H4 (cell line): ENCODE results near the gene ZNF280B. TPM values are rescaled to one million over a fixed set of nuclear protein-coding genes. Genes with fewer than 3 reads are reported as not detected.

Experiments used
- DNase-seq: peaks from one replicate; pipeline ENCODE4 v3.0.0-alpha.2; 2015; ENCODE audit warnings: low spot score
- total RNA-seq: library from RNA; depleted of rRNA; stranded (reverse); fragments of >200 nt; shearing (Covaris generic); gene quantifications from 2 replicates; pipeline ENCODE4 v1.2.3, GENCODE V29; 2014; rRNA removed

Gene ZNF280B, protein sequence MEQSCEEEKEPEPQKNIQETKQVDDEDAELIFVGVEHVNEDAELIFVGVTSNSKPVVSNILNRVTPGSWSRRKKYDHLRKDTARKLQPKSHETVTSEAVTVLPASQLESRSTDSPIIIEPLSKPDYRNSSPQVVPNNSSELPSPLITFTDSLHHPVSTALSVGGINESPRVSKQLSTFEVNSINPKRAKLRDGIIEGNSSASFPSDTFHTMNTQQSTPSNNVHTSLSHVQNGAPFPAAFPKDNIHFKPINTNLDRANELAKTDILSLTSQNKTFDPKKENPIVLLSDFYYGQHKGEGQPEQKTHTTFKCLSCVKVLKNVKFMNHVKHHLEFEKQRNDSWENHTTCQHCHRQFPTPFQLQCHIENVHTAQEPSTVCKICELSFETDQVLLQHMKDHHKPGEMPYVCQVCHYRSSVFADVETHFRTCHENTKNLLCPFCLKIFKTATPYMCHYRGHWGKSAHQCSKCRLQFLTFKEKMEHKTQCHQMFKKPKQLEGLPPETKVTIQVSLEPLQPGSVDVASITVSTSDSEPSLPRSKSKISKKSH
- total RNA-seq: 0.68 and 2.4 TPM in 2 replicates

DNA sequence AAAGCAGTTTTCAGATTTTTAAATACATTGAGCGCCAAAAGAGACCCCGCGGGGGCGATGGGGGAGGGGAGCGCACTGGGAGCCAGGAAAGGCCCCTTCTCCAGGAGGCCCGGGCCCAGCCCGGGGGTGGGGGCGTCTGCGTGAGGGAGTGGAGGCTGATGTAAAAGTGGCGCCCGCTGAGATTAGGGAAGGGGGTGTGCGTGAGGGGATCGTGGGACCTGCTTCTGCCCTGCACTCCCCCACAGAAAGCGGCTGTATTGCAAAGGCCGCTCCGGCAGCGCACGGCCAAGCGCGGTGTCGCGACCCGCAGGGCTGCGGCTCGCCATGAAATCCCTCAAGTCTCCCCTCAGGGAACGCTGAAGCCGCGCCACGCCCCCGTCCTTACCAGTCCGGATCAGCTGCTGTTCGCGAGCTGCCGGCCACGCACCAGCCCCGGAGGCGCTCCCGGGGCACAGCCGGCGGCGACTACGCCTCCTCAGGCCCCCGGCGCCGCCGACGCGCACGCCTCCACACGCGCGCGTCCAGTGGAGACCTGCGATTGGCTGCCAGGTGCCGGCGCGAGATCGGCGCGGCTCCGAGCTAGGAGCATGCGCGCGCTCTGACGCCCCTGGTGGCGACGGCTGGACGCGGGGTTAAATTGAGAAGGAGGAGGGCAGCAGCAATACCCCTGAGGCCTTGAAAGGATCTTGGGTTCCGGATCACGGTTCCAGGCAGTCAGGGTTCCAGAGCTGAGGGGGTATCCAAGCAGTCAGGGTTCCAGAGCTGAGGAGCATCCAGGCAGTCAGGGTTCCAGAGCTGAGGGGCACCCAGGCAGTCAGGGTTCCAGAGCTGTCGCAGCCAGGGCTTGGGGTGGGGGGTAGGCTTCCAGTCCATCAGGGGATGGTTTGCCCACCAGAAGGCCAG lies at the start of gene ZNF280B:
ZNF280B (minus strand) TSS at position 469 of the 903 bp plus-strand sequence. CDS start 19,344 bp downstream, outside the sequence.
- peak; percentile 72 for DNase-seq

DNA sequence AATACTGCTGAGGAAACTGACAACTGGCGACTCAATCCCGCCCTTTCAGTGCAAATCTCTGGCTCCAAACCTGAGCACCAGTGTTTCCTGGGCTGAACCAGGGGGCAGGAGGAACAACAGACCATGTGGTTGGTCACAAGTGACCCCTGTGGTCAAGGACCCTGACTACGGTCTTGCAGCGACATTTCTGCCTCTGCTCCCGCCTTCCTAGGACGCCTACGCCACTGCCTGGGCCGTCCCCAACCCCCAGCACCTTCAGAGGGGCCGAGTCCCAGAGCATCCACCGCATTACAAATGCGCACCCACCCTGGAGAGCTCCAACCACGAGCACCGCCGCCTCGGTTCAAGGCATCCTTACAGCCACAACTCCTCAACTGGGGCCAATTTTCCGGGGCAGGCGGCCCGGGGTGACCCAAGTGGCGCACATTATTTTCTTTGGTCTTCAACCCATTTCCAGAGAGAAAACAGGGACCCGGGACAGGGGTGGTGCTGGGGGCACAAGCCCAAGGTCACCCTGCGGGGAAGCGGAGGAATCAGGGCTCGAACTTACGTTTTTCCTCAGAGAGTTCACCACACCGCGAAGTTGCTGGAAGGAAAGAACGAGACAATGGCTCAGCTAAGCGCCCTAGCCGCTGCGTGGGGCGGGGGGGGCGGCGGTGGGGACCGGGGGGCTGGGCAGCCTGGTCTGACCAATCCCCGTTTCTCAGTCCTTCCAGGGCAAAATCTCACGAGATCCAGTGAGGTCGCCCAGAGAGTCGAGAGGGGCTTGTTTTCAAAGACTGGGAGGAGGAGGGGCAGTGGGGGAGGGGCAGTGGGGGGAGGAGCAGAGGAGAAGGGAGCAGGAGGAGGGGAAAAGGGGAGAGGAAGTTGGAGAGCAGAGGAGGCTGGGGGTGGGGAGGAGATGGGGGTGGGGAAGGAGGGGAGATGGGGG lies 48.7 kb upstream of the ZNF280B start:
- DNase-seq: no peak

DNA sequence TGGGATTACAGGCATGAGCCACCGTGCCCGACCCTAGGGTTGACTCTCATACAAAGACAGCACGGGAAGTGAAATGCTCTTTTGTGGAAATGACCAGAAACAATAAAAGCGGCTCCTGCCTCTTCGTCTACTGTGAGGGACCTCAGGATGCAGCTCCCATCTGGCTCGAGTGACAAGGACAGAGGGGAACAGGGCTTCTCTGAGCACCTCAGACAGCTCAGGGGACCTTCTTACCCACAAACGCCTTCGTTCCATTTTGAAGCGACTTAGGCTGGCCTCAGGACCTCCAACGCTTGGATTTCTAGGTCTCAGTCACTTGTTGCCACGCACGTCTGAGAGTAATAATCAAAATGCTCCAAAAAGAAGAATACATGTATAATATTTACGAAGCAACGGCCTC lies 48.0 kb upstream of the ZNF280B start:
- no peak for DNase-seq

DNA sequence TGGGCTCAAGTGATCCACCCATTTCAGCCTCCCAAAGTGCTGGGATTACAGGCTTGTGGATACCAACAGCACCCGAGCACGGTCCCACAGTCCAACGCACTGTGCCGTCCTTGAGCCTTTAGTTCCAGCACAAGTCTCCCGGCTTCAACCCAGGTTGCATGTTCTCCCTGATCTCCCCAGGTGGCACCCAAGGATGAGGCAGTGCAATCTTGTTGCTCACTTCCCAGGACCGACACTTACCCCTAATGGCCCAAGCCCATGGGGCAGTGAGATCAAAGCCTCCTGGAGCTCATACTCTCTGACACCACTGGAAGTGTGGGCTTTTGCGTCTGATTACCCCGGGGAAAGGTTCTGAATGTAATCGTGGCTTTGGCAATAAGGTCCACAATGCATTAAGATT lies 47.1 kb upstream of the ZNF280B start:
- no peak for DNase-seq

DNA sequence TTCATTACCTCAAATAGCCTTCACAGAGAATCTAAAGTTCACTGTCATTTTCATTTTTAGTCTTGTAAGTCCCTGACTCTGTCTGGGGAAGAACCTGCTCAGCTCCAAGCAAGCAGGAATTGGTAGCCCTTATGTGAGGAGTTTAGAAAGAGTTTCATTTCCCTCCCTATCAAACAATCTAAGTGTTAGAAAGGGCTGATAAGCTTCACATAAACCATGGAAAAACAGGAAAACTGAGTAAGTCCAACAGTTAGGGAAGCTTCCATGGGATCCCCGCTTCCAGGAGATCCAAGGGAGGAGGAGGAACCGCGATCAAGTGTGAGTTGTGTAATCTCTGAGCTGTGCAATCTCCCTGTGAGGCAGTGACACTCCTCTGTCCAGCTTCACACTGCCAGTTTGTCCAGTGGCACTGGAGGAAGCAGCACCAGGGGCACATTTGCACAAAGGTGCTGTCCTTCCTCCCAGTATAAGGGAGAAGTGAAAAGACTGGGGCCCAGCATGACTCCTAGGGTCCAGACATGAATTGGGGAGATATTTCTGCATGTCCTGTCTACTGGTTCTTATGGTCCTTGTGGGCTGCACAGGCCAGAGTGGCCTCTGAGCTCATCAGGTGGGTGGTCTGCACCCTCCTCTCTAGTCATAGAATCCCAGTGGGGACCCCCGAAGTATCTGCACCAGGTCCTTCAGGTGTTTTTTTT lies 46.2 kb upstream of the ZNF280B start:
- DNase-seq: no peak

DNA sequence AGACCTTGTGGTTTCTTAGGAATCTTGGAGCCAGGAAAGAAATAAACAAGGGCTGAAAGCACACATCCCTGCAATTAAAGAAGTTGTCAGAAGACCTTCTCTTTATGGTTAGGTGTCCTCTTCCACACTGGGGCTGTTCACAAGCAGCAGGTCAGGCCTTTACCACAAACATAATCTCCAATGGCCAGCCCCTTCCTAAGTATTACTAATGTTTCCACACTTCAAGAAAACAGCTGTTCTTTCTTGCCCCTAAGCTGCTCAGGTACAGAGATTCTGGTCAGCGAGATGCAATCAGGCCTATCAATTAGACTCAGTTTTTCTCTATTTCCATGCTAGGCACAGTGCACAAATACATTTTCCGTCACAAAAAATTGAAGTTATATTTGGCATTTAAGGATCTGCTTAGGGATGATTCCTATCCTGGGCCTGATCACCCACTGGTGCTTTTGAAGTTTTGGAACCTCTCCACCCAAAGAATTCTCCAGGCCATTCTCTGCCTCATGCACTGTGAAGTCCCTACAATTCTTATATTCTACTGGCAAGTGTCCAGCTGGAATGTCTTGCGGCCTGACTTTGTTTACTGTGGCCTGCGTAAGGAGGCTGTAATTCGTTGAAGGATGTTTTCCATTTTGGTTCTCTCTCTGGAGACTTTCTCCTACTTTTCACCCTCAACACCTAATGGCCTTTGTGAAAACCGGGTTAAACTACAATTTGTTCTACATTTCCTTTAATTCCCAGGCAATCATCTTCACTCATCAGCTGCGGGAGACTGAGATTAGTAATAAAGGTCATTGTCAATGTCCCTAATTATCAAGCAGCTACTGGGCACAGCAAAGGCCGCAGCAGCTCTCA lies 45.4 kb upstream of the ZNF280B start:
- no peak for DNase-seq

DNA sequence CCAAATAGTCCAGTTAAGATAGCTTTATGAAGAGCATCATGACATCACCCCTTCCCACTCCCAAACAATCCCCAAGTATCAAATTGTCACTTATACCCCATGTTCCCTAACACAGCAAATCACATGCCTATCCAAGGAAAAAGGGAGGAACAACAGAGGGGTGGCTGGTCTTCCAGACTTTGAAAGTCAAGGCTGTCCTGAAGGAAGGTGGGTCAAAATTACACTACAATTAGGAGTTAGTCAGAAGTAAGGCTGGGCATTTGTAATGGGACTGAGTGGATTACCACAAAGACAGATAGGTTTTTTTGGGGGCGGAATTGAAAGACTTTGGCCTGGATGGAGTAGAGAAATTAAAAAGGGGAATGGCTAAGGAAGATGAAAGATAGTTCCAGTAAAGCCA lies 44.6 kb upstream of the ZNF280B start:
- DNase-seq: no peak

DNA sequence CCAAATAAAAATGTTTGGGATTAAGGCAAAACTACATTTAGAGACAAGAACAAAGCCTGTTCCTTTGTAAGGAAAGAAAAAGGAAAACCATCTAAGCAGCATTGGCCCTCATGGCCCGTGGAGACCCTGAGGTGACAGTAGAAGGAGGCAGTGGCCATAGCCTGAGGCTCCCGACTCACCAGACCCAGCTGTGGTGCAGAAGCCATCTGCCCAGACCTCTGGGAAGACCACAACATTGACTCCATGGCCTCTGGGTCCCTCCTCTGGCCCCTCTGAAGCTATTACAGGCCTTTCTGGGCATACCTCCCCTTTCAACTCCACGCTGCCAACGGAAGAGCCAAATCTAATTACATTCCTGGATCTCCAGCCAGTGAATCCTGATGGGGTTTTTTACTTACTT lies 44.1 kb upstream of the ZNF280B start:
- no peak for DNase-seq

DNA sequence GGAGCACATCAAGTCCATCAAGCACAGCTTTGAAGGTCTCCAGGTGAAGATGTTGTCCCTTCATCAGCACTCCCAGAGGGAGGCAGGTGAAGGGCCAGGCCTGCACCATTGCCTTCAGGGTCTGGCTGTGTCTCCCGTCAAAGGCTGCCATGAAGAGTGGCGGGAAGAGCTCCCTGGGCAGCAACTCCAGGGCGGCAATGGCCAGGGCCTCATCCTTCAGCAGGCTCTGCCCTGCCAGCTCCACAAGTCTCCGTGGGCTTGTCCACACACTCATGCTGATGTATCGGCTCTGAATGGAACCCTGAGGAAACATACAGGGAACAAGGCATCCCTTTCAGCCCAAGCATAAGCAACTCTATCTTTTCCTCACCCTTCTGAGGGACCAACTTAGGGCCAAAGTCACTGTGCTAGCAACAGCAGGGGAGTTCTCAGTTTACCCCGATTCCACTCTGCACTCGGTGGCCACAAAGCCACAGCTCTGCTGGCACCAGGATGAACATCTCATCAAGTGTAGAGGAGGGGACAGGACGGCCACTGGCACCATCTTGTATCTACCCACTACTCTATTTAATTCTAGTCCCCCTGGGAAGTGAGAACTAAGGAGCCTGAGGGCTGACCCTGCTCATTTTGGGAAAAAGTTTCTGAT lies 42.4 kb upstream of the ZNF280B start:
- no peak for DNase-seq

DNA sequence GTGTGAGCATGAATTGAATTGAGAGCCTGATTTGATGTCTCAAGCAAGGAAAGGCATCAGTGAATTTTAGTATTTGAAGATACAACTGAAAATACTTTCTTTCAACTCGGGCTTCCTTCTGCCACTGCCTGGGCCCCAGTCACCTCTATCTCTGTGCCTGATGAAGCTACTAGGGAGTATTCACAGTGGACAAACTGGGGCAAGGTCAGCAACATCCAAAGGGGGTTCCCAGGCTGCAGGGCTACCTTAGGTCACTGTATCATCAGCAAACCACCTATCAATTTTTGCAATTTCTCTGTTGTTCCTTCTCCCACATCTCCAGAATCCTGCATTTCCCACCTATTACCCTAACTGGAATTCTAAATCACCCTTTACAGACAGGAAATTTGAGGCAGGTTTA lies 40.4 kb upstream of the ZNF280B start:
- no peak for DNase-seq

DNA sequence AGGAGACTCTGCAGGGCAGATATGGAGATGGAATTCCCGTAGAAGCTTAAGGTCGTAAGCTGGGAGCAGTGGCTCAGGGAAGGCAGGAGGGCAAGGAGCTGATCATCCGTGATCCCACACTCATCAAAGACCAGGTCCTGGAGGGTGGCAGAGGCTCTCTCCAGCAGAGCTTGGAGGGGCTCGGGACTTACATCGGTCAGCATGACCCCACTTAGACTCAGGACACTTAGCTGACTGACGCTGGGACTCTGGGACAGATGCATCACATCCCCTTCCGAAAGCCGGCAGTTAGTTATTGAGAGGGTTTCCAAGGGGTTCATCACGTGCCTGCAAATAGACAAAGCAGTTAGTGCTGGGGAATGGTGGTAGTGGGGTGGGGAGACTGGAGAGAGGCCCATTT lies 39.8 kb upstream of the ZNF280B start:
- DNase-seq: no peak

DNA sequence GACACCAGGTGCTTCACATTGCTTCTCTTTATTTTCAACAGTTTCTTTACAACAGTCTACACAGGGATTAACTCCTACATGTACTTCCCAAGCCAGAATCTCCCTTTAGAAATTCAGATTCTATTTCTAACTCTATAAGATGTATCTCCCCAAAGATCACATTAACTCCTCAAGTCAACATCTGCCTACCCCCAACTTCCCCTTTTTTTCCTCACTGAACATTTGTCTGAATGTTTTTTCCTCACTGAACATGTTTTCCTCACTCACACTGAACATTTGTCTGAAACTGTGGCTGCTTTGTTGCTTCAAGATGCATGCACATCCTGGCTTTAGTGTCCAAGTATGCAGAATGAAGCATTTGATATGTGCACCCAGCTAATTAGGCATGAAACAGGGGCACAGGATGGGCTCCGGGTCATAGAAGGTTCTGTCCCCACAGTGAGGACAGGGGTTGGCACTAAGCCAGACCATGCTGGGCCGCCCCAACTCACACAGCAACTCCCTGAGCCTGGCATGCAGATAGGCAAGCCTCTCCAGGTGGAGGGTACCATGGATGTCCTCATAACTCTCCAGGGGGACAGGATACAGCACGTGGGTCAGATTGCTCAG lies 39.3 kb upstream of the ZNF280B start:
- DNase-seq: no peak

DNA sequence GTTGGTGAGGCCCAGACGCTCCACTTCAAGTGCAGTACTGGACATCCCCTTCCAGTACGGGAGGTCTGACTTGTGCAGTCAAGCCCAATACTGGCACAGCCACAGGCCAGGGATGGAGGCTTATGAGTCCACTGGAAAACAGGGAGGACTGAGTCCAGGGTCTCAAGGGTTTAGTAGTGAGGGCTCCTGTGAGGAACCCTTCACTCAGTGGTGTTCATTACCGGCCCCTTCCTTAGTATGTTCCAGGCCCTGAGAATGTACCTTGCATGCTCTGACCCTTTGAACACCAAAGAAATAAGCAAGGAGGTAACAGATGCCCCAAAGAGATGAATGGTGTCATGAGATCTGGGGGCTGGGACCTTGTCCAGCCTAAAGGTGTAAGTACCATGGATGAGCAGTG lies 38.7 kb upstream of the ZNF280B start:
- DNase-seq: no peak

DNA sequence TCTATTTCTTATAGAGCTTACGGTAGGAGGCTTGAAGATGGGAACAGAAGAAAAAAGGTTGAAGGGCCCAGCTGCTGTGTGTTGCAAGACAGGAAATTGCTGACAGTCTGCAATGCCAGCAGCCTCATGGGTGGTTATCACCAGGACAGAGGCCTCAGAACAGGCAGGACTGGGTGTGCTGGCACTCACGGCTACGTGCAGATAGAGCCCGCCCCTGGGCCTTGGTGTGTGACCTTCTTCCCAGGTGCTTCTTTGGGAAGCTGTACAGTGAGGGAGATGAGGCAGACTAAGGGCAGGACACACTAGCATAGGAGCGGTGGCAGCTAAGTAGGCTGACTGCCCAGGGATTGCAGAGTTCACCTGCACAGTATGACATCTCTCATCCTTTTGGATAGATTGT lies 37.9 kb upstream of the ZNF280B start:
- DNase-seq: no peak

DNA sequence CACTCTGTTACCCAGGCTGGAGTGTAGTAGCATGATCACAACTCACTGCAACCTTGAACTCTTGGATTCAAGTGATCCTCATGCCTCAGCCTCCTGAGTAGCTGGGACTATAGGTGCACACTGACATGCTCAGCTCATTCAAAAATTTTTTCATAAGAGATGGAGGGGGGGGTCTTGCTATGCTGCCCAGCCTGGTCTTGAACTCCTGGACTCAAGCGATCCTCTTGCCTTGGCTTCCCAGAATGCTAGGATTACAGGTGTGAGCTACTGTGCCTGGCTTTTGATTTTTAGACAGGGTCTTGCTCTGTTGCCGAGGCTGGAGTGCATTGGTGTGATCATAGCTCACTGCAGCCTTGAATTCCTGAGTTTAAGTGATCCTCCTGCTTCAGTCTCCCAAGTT lies 36.5 kb upstream of the ZNF280B start:
- DNase-seq: no peak

DNA sequence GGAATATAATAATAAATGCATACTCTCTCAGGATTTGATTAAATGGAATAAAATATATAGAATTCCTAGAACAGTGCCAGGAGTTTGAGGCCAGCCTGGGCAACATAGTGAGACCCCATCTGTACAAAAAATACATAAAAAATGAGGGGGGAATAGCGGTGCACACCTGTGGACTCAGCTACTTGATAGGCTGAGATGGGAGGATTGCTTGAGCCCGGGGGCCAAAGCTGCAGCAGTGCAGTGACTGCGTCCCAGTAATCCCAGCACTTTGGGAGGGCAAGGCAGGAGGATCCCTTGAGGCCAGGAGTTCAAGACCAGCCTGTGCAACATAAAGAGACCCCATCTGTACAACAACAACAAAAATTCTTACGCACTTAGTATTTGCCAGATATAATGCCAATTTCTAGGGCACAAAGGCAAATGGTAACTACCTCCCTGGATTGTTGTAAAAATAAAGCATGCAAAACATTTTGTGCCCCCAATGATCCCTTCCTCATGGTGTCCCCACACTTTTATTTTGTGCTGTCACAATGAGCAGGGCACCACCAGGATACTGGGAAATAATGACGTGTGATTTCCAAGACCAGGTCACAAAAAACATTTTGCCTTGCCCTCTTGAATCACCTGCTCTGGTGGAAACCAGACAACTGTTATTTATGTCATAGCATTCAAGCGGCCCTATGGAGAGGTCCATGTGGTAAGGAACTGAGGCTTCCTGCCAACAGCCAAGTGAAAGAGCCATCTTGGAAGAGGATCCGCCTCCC lies 29.9 kb upstream of the ZNF280B start:
- no peak for DNase-seq

DNA sequence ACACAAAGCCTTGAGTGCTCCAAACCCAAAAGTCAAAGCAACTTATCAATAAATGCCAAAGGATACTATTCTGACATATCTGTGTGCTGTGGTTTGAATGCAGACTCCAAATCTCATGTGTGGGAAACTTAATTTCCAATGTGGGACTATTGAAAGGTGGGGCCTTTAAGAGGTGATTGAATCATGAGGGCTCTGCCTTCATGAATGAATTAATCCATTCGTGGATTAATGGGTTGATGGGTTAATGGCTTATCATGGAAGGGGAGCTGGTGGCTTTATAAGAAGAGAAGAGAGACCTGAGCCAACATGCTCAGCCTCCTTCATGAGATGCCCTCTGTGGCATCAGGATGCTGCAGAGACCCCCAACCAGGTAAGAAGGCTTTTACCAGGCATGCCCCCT lies 28.4 kb upstream of the ZNF280B start:
- DNase-seq: no peak

DNA sequence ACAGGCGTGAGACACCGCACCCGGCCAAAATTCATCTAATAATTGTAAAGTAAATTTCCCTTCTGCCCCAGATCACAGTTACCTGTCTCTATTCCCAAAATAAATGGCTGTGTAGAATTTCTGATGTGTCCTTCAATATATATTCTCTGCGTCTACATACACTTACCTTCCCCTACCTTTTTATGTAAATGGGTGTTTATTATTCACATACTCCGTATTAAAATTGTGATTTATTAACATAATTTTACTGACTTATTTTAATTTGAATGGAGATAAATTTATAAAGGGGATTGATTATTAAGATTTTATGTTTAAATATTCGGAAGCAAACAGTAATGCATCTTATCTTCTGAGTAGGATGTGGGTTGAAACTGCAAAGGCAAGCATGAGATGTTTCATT lies 28.0 kb upstream of the ZNF280B start:
- no peak for DNase-seq
